Panc1 (cell line): Measurements from ENCODE around the gene SCAMP4. TPM values are rescaled to one million over a fixed set of nuclear protein-coding genes. Genes with fewer than 3 reads are reported as not detected.

ENCODE experiments used
- ATAC-seq: fragments of 200-7000 bp; cut with Tn5 transposase; 2 replicates; pipeline ENCODE4 v1.9.1; 2020; ENCODE audit warnings: mild to moderate bottlenecking, moderate library complexity
- BruUV-seq: library from RNA; stranded (reverse); fragments of 400-500 nt; replicated peaks from 2 replicates; lab custom pipeline; 2021; lab: Mats Ljungman, UMichigan
- CTCF ChIA-PET: fragments of 300-600 bp; sonication (Branson Sonifier 250); formaldehyde crosslinking; loops from one replicate; lab custom pipeline; 2022; ENCODE audit warnings: antibody characterized with exemption; lab: Charles Lee
- POLR2A ChIA-PET: fragments of 300-600 bp; sonication (Branson Sonifier 250); formaldehyde crosslinking; loops from one replicate; lab custom pipeline; 2022; ENCODE audit warnings: antibody characterized with exemption; lab: Charles Lee
- DNase-seq: peaks from one replicate; pipeline ENCODE4 v3.0.0-alpha.2; 2010; ENCODE audit warnings: low read depth, low spot score
- H3K27ac ChIP-seq: 2 replicates; pipeline ENCODE4 v1.5.1; 2011; ENCODE audit warnings: mild to moderate bottlenecking, low read length, inconsistent platforms
- H3K27me3 ChIP-seq: fragments of 200-500 bp; sonication (Bioruptor generic); 2 replicates; pipeline ENCODE4 v1.6.0; 2014; ENCODE audit warnings: low read length, inconsistent platforms; ENCODE audit not compliant: control insufficient read depth, insufficient read depth
- H3K36me3 ChIP-seq: fragments of 200-500 bp; sonication (Bioruptor generic); 2 replicates; pipeline ENCODE4 v1.5.1; 2014; ENCODE audit warnings: inconsistent platforms, mild to moderate bottlenecking, low read length, moderate library complexity; ENCODE audit not compliant: control insufficient read depth, insufficient read depth
- H3K4me1 ChIP-seq: 2 replicates; pipeline ENCODE4 v1.5.1; 2011; ENCODE audit warnings: inconsistent platforms, mild to moderate bottlenecking, low read length, moderate library complexity; ENCODE audit not compliant: control insufficient read depth, insufficient read depth
- H3K4me3 ChIP-seq, 2 experiments: 2 replicates each; pipeline ENCODE4 v1.5.1; 2011 to 2012; ENCODE audit warnings: low read depth in 2 of 2, low read length in 2 of 2, mild to moderate bottlenecking in 2 of 2, inconsistent platforms in 1 of 2, moderate library complexity in 1 of 2
- H3K9me3 ChIP-seq: fragments of 200-500 bp; sonication (Bioruptor generic); 2 replicates; pipeline ENCODE4 v1.5.1; 2014; ENCODE audit warnings: low read depth, mild to moderate bottlenecking, inconsistent platforms, low read length, moderate library complexity; ENCODE audit not compliant: control insufficient read depth, insufficient read depth
- CTCF ChIP-seq: fragments of 450-650 bp; IDR thresholded peaks from 2 replicates; pipeline ENCODE4 v1.5.1; 2017; ENCODE audit warnings: mild to moderate bottlenecking
- POLR2AphosphoS5 ChIP-seq: IDR thresholded peaks from 2 replicates; pipeline ENCODE4 v1.6.1; 2012; ENCODE audit warnings: mild to moderate bottlenecking, low read depth, low read length, moderate library complexity
- REST ChIP-seq, 2 experiments: IDR thresholded peaks; 2 replicates each; pipeline ENCODE4 v1.6.1; 2011 to 2012; ENCODE audit warnings: low read depth in 2 of 2, control low read depth in 1 of 2, low read length in 1 of 2, mild to moderate bottlenecking in 1 of 2, moderate library complexity in 1 of 2; ENCODE audit not compliant: insufficient read depth in 1 of 2
- SIN3A ChIP-seq: IDR thresholded peaks from 2 replicates; pipeline ENCODE4 v1.6.1; 2012; ENCODE audit warnings: low read depth, mild to moderate bottlenecking, low read length, moderate library complexity, borderline replicate concordance; ENCODE audit not compliant: insufficient read depth
- TCF7L2 ChIP-seq: IDR thresholded peaks from 2 replicates; pipeline ENCODE4 v1.6.1; 2011; ENCODE audit warnings: mild to moderate bottlenecking, low read depth, low read length, inconsistent platforms
- in situ Hi-C: cut with HindIII; loops from 2 replicates; pipeline ENCODE4 v1.10.0; 2016; ENCODE audit warnings: low sequenced_read_pairs, low pct_unique_long_range_greater_than_20kb
- intact Hi-C: fragments of 100-400 bp; cut with micrococcal nuclease; formaldehyde crosslinking; loops from one replicate; pipeline ENCODE4 v1.10.0; 2022; ENCODE audit not compliant: unreplicated experiment
- total RNA-seq: library from RNA; stranded (reverse); gene quantifications from one replicate; pipeline ENCODE4 v1.2.1, GENCODE V29; 2021; ENCODE audit not compliant: unreplicated experiment

SCAMP4 gene
- total RNA-seq, 1 experiment from 2014 or later, result 98.4 TPM

GRCh38 chr19:1944088-1944915 is 39.1 kb downstream of the SCAMP4 start:
- ATAC-seq, result no peak
- Histone ChIP-seq H3K27ac (no peak overlapping the region), H3K27me3 (no peaks in the 10 kb centered on the region), H3K4me3 (no peak overlapping the region), H3K4me1 (peaks cover 15% of the 10 kb centered on the region), H3K36me3 (peaks cover 7% of the 10 kb centered on the region; the same call in 1 of the 2 replicates), H3K9me3 (no peaks in the 10 kb centered on the region)
- ChIA-PET POLR2A (no interaction called here), CTCF (no interaction called here)
- intact Hi-C loops (no loop called here), in situ Hi-C loops (no loop called here)
- TF ChIP-seq TCF7L2 (no peak), REST (IDR thresholded peaks at IDR 0.05; ENCODE audit: insufficient read depth in 1 of 2, low read depth in 2 of 2, low read length in 1 of 2) (no peak), POLR2AphosphoS5 (no peak), CTCF (no peak), SIN3A (no peak)
- no TSS peak for BruUV-seq
- no peak for DNase-seq

- ChIA-PET POLR2A (no interaction called here), CTCF (no interaction called here)
- no peaks in the 10 kb centered on the region for H3K9me3 ChIP-seq
- in situ Hi-C loops, result no loop called here
- DNase-seq (no peak), ATAC-seq (no peak)
- H3K4me3 ChIP-seq, result no peak overlapping the region
- no TSS peak for BruUV-seq
- H3K36me3 ChIP-seq, result peaks cover 7% of the 10 kb centered on the region; the same call in 1 of the 2 replicates
- no peak overlapping the region for H3K27ac ChIP-seq
- TF ChIP-seq TCF7L2 (no peak), POLR2AphosphoS5 (no peak)
- peaks cover 11% of the 10 kb centered on the region for H3K4me1 ChIP-seq
- intact Hi-C loops, result no loop called here
- H3K27me3 ChIP-seq, result no peaks in the 10 kb centered on the region
Measured at GRCh38 chr19:1944916-1945561, 39.8 kb downstream of the SCAMP4 start.
